ENCODE data around the gene TMEM203.
A peak's percentile ranks its signal among the peaks of the same experiment; 100 is the strongest.

TMEM203 gene

DNA sequence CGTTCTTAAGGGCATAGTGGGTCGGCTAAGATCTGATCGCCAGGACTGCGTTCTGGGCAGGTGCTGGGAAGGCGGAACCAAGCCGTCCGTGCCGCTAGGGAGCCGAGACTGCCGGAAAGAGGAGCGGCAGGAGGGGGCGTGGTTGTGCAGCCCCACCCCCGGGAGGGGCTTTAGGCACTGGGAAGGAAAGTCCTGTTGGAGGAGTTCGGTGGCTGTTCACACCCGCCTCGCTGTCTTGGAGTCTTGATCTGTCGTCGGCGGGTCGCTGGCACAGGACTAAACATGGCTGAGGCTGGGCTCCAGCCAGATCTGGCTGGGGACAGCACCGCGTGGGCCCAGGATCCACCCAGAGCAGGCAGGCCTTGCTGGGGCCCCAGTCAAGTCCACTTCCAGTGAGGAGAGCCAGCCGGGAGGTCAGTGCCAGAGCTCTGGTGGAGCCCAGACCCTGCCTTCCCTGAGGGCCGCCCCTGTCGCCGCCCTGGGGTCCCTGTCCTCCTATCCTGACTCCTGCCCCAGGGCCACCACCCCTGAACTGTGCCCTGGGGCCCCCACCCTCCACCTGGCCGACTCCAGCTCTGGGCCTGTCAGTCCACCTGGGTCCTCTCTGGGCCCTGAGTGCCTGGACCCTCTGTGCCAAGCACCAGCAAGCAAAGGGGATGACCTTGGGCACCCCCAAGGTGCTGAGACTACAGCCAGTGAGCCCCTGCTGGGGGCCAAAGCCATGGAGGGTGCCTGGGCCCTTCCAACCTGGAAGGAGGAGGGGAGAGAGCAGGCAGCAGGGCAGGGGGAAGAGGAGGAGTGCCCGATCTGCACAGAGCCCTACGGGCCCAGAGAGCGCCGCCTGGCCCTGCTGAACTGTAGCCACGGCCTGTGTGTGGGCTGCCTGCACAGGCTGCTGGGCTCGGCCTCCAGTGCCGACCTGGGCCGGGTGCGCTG, 12.1 kb upstream of the TMEM203 start:
- peak; percentile 87 for FAIRE-seq

DNA sequence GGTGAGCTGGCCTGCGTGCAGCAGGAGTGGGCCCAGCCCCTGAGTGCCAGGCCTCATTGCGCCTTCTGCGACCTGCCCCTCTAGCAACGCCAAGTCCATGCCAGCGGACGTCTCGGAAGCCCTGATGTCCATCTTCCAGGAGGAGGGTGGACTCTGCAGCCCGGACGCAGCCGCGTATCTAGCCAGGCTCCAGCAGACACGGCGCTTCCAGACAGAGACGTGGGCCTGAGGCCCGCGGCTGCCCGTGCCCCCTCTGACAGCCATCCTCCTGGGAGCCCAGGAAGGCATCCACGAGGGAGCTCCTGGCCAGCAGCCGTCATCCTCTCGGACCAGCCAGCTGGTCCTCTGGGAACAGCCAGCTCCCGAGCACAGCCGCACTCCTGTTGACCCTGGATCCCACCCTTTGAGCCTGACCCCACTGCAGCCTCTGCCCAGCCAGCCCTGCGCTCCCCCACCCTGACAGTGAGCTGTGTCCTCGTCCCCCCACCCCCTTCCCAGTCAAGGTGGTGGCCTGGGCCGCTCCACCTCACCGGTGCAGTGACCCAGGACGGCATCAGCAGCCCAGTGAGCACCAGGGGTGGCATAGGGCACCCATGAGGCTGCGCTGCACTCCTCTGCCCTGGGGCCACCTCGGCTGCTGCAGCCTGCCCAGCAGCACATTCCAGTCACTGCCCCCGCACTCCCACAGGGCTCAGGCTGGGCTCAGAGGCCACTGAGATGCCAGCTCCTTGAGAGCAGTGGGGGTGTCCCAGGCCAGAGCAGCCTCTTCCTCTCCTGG, 10.9 kb upstream of the TMEM203 start:
- FAIRE-seq = no peak

DNA sequence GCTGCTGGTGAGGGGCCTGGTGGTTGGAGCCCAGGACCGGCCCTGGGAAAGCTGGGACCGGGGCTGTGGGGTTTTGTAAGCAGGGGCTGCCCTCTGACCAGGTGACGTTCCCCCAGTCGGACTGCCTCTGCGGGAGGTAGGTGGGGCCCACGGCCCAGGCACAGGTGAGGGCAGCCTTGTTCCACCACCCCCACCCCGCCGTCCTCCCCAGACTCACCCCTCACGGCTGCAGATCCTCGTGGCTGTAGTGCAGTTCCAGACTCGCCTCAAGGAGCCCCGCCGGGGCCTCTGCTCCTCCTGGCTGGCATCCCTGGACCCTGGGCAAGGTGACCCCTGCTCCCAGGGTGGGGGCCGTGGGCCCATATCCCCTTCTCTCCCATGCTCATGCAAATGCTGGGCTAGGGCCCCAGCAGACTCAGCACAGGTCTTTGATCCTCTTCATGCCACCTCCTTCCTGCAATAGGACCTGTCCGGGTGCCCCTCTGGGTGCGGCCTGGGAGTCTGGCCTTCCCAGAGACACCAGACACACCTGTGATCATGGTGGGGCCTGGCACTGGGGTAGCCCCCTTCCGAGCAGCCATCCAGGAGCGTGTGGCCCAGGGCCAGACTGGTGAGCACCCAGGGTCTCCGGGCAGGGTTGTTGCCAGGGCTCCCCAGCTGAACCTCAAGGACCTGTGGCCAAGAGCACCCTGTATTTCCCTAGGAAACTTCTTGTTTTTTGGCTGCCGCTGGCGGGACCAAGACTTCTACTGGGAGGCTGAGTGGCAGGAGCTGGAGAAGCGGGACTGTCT, 9.9 kb upstream of the TMEM203 start:
- no peak for FAIRE-seq

DNA sequence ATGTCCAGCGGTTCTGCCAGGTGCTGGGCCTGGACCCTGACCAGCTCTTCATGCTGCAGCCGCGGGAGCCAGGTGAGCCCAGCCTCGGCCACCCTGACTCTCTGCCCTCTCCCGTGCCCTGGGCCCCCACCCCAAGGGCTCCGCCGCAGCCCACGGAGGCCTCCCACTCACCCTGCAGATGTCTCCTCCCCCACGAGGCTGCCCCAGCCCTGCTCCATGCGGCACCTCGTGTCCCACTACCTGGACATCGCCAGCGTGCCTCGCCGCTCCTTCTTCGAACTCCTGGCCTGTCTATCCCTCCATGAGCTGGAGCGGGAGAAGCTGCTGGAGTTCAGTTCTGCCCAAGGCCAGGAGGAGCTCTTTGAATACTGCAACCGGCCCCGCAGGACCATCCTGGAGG, 9.2 kb upstream of the TMEM203 start:
- no peak for FAIRE-seq

DNA sequence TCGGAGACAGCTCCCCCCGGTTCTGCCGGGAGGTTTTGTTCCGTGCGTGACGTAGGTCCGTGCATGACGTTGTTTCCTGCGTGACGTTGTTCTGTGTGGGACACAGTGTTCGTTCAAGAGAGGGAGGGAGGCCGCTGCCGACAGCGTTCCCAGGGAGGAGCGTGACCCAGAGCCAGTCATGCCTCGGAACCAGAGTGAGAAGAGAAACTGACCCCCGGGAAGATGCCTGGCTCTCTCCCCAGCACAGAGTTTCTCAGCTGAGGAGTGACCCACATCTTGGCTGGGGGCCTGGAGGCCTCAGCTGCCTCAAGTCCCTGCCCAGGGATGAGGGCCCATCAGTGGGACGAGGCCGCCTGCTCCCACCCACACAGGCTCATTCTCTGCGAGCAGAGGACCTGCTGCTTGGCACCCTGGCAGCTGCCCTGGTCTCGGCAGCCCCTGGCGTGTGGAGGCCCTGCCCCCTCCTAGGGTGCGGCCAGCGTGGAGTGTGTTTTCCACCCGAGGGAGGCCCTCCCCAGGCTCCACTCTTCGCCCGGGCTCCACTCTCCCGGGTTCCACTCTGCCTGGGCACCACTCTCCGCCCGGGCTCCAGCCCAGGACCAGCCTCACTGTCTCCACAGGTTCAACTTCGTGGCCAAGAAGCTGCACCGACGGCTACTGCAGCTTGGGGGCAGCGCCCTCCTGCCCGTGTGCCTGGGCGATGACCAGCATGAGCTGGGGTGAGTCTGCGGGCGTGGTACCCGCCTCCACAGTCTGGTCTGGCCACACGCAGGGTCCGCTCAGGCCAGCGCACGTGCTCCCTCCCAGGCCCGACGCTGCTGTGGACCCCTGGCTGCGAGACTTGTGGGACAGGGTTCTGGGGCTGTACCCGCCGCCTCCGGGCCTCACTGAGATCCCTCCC, 8.0 kb upstream of the TMEM203 start:
- no peak for FAIRE-seq

DNA sequence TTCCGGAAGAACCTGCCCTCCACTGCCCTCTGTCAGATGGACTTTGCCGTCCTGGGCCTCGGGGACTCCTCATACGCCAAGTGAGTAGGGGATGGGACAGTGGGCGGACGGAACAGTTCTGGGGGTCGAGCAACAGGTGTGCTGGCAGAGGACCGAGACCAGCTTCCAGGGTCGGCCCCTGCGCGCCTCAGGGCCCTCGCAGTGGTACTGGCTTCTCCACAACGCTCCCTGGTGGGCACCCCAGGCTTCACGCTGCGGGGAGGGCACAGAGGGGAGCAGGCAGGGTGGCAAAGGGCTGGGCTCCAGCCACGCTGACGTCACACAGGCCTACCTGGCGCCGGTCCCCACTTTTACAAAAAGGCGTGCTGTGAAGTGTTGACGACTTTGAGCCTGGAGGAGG, 7.1 kb upstream of the TMEM203 start:
- no peak for FAIRE-seq

DNA sequence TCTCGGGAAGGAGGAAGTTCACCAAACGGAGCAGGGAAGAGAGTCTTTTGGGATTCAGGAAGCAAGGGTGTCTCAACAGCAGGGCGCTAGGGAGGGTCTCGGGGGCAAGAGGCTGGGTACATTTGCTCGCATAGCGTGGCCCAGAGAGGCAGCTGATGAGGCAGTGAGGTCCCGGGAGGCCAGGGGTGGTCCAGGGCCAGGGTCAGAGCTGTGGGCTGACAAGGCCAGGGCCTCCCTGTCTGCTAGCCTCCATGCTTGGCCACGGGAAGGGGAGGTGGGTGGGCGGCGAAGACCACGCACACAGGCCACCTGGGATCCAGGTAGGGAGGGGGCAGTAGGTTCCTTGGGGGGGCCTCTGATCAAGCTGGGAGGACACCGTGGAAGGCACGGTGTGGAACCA, 6.1 kb upstream of the TMEM203 start:
- no peak for FAIRE-seq

DNA sequence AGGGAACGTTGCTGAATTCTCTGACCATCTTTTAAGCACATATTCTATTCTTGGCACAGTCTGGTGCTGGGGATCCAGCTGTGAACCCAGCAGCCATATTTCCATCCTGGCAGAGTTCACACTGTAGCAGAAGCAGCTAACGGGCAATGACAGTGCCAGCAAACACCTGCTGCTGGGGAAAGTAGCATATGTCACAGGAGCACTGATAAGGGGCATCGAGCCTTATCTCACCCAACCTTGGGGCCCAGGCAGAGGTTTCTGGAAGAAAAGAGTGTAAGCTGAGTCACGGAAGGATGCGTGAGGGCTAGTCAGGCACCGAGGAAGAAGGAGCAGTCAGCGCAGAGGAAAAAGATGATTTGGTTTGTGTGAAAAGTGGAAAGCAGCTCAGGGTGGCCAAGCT, 1.2 kb upstream of the TMEM203 start:
- FAIRE-seq = no peak

DNA sequence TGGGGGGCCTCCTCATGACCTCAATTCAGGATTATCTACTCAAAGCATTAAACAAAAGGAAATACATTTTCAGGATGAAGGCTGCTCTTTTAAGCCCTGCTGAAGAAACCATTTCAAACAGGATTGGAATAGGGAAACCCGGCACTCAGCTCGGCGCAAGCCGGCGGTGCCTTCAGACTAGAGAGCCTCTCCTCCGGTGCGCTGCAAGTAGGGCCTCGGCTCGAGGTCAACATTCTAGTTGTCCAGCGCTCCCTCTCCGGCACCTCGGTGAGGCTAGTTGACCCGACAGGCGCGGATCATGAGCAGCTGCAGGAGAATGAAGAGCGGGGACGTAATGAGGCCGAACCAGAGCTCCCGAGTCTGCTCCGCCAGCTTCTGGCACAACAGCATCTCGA, 720 bp downstream of the TMEM203 start:
- FAIRE-seq = no peak

DNA sequence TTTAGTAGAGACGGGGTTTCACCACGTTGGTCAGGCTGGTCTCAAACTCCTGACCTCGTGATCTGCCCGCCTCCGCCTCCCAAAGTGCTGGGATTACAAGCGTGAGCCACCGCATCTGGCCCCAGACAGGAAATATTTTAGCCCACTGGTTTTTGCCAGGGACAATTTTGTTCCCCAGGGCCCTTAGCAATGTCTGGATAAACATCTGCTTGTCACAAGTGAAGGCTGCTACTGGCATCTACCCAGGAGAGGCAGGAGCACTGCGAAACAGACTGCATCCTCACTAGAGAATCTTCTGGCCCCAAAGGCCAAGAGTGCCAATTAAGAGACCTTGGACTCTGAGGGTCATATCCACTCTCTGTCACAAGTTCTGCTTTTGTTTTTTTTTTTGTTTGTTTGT, 2.5 kb downstream of the TMEM203 start:
- no peak for FAIRE-seq

DNA sequence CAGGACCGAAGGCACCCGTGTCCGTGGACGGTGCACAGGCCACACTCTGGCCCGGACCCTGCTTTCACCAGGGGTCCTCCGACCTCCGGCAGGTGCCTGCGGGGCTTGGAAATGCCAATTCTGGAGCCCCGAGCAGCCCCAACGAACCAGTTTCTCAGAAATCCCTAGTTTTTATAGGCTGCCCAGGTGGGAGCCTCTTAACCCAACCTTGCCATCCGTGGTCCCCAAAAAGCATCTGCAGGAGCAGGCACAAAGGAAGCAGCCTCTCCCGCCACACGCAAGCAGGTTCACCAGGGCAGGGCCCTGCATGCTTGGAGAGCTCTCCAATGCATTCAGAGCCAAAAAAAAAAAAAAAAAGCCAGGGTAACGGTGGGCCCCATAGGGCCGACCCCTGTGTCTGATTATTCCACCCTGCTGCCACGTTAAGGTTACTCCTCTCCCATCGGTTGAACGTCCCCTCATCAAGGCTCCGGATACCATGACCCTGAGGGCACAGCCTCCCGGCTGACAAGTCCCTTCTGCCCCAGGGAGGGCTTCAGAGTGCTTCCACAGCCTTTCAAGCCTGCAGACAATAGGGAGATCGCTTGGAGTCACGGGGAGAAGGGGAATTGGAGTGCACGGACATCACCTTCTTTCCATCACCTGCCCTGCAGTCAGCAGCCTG, 4.1 kb downstream of the TMEM203 start:
- FAIRE-seq = no peak

DNA sequence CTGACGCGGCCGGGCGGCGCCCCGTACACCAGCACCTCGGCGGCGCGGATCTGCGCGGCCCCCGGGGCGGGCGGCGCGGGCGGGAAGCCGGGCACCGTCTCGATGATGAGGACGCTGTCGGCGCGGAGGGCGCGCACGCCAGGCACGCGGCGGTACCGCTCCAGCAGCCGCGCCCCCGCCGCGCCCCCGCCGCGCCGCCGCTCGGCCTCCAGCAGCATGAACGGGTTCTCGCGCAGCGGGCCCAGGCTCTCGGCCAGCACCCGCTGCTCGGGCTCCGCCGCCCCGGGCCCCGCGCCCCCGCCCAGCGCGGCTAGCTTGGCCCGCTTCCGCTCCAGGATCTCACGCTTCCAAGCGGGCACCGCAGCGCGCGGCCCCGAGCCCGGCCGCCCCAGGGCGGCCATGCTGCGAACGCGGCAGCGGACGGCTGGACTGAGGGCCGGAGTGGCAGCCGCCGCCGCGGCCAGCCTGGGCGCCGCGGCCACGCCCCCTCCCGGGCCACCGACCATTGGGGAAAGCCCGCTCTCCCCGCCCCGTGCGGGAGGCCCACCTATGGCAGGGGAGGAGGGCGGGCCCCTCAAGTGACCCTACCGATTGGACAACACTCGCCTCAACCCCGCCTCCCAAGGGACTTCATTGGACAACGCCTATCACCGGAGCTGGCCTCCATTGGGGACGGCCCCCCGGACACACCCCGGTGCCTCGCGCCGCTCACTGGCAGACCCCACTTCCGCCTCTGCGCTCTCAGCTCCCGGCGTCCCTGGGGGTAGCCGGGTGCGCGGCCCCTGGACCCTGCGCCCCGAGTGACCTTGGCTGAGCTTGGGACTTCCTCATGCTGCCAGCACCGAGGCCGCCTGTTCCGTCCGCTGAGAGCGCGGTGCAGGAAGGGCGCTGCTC, 4.9 kb downstream of the TMEM203 start, which contains the start of gene TPRN:
TPRN (minus strand) TSS at position 431 of the 894 bp plus-strand sequence; CDS start at position 401, 30 bp downstream.
- FAIRE-seq = peak; percentile 95

DNA sequence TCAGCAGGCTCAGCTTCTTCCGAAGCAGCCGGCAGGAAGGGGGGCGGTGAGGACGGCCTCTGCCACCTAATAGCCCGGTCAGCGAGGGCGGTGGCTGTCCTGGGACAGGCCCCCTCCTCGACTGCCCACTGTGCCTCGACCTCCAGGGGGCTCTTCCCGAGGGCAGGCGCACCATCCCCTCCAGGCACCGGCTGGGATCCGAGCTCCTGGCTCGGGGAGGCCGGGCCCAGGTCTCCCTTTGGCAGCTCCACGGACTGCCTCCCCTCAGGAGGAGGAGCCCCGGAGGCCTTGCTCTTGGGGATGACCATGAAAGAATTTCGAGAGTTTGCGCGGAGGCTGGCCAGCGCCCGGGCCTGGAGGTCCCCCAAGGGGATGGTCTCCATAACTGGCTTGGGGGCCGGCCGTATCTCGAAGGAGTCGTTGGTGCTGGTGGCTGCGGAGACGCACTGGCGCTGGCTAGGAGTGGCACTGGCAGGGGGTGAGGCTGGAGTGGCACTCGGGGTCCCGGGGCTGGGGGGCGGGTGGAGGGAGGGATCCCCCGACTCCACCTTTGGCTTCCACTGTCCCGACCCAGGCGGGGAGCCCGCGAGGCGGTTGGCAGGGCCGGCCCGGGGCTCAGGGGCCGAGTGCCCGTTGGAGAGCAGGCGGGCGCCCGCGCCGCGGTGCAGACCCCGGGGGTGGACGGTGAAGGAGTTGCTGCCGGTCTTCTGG, 5.9 kb downstream of the TMEM203 start:
- FAIRE-seq = no peak

DNA sequence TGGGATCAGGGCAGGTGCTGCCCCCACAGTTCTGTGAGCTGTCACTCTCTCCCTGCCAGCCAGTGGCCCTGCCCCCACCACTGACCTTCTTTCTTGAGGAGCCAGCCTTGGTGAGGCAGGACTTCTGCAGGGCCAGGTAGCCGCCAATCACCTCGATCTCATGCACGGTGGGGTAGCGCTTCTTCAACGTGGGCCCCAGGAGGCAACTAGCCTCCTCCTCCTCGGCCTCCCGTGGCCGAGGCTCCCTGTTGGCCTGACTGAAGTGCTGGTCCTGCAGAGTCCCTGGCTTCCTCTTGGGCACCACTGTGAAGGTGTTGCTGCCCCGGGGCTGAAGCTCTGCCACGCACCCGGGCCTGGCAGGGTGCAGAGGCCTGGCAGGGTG, 6.6 kb downstream of the TMEM203 start:
- no peak for FAIRE-seq

DNA sequence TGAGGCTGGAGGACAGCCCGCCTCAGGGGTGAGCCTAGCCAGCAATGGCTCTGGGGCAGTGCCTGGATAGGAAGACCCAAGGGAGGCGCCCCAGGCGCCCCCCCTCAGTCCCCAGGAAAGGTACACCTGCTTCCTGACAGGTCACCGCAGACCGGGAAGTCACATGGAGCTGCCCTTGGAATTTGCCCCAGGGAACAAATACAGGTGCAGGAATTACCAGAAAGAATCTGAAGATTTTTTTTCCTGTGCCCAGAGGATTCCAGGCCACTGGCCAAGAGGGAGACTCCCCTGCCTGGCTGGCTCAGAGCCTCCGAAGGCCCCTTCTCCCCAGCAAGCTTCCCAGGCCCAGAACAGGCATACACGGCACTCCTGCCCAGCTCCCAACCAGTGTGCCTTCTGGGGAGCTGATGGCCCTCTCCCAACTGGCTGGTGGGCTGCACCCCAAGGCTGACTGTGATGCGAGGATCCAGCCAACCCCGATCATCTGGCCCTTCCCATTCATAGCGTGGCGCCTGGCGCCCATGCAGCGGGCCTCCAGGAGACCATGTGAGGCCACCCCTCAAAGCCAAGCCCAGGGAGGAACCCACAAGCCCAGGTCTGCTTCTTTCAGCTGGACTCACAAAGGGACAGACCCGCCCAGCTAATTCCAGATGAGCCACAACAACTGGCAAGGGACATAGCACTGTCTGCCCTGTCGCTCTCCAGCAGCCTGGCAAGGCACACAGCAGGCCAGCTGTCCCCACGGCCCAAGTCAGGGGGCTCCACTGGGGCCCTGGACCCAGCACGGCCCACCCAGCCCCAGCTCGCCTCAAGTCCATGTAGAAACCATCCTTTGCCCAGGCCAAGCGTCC, 7.2 kb downstream of the TMEM203 start:
- no peak for FAIRE-seq

DNA sequence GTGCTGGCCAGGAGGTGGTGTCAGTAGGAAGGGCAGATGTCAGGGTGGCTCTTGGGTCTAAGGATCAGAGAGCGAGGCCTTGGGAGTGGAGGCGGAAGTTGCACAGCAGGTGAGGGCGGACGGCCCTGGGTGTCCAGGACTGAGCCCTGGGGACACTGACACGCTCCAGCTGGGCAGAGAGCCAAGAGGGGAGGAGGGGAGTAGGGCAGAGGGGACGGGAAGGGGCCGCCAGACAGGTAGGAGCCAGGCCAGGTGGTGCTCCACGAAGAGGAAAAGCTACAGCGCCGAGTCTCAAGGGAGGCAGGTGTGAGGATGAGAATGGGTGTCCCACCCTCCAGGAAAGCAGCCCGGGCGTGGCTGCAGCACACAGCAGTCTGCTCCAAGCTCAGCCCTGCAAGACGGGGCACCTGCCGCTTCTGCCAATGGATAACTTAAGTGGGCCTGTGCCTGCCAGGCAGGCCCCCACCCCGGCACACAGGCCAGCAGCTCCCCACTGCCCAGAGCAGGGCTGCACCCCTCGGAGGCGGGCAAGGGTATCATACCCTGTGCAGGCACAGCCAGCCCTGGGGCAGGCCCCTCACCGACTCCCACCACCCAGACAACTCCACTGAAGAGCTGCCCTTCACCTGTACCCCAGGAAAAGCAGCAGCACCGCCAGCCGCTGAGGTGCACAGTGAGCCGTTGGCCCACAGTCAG, 9.8 kb downstream of the TMEM203 start:
- FAIRE-seq = no peak

DNA sequence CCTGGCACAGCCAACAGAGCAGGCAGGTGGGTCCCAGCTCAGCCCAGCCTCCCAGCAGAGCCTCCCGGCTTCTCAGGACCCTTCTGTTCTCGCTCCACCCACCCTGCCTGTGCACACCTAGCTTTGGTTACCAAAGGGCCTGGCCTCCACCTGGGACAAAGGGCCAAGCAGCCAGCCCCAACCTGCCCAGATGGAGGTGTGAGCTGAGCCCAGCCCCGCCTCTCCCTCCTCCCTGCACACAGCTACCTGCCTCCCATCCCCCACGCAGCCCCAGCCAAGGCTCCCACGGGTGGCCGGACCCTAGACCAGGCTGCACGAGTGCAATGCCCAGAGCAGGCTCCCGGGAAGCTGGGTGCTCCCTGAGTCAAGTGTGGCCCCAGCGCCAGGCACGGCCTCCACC, 10.5 kb downstream of the TMEM203 start:
- FAIRE-seq = no peak

DNA sequence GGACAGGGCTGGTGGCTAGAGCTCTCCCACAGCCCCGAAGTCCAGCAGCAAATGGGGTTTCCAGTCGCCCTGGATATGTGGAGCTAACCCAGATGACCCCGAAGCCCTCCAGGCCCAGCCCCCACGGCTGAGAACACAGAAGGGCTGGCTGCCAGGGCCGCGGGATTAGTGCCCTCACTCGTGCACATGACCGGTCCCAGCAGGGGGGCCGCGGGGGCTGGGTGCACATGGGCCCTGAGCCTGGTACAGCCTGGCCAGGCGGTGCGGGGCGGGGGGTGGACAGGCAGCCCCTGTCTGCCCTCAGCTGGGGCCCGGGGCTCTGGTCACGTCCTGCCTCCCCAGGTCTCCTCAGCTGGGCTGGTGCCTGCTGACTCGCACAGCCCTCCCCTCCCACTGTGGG, 11.1 kb downstream of the TMEM203 start:
- FAIRE-seq = no peak

Measured in G401.6 (cell line).